Astrocyte (in vitro differentiated cells and primary cell): ENCODE data around the gene FCER1A.

ENCODE experiments used
- CTCF ChIP-seq: IDR thresholded peaks from 2 replicates; pipeline ENCODE4 v1.5.1; 2011; ENCODE audit warnings: low read depth, mild to moderate bottlenecking, inconsistent platforms, low read length, moderate library complexity; ENCODE audit not compliant: insufficient read depth
- EZH2 ChIP-seq: IDR thresholded peaks from 2 replicates; pipeline ENCODE4 v1.6.1; 2012; ENCODE audit warnings: mild to moderate bottlenecking, low read length, inconsistent platforms; ENCODE audit not compliant: insufficient read depth

GRCh38 chr1:159266832-159267231 lies 35.3 kb upstream of the FCER1A start:
- TF ChIP-seq CTCF = no peak
- TF ChIP-seq EZH2 = no peak
